Inflammatory macrophage treated with lipopolysaccharide for 4 hours (primary cell): ENCODE data around the gene MOV10L1.
"Not testable (repeated sequence)": the region's sequence is repeated elsewhere in the genome, so short reads cannot be mapped to it uniquely, and the experiment has no call there.

Experiments used
- DNase-seq: peaks from one replicate; pipeline ENCODE4 v3.0.0-alpha.2; 2020

Gene MOV10L1

DNA sequence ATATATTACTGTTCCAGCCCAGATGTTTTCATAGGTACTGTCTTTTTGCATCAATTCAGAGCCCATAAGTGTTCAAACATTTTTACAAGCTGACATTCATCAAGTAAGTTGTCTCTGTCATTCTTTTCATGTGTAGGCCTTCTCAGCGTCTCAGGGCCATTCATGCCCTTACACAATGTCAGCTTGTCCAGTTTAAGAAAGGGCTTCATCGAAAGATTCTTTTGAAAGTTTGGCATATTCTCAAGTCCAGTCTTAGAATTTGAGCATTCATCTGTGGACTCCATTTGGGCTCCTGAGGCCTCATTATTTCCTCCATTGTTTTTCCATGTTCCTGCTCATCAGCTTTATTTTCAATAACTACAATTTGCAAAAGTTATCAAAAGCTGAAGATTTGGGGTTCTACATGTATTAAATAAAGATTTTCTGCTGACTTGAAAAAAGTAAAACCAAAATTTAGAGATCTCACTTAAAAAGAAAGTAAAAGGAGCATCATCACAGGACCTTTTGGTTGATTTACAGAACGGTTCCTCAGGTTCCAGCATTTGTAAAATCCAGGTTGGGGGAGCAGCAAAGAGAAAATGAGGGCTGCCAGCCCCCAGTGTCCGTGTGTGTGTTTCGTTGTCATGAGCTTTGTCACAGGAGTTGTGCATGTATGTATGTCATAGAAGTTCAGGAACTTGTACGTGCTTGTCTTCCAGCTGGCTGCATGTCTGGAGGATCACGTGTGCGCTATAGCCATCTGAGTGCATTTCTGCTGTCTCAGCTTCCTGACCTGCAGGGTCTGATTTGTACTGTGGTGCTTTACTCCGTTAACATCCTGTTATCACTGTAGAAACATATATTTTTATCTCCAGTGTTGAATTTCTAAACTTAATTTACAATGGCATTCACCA lies 15.6 kb downstream of the MOV10L1 start:
- DNase-seq, result peak; percentile 33

DNA sequence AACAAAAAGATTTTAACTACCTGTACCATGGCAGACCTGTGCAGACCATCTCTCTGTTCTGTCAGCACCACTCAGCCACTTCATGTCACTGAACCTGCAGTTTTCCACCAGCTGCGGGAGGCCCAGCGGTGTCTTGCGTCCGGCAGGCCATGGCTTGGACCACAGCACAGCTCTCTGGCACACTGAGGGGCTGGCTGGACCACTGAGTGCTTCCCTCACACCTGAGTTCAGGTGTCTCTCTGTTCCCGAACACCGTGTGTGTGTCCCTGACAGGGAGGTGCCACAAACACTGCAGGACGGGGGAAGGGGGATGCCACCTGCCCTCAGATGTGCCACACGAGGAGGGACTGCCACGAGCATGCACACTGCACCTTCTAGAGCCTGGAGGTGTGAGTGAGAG lies 17.7 kb downstream of the MOV10L1 start:
- no peak for DNase-seq

DNA sequence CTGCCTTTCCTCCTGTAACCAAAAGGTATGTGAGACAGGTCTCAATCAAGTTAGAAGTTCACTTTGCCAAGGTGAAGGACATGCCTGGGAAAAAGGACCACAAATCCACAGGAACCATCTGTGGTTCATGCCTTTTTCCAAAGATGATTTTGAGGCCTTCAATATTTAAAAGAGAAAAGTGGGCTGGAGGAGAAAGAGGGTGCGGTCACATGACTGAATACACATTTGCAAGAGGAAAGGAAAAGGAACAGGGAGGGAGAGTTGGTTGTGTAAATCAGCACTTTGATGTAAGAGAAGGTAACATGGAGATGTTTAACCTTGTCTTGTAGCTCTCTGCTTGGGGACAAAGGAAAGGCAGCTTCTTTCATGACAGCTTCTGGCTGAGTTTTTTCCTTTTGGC lies 21.2 kb downstream of the MOV10L1 start:
- DNase-seq, result no peak

DNA sequence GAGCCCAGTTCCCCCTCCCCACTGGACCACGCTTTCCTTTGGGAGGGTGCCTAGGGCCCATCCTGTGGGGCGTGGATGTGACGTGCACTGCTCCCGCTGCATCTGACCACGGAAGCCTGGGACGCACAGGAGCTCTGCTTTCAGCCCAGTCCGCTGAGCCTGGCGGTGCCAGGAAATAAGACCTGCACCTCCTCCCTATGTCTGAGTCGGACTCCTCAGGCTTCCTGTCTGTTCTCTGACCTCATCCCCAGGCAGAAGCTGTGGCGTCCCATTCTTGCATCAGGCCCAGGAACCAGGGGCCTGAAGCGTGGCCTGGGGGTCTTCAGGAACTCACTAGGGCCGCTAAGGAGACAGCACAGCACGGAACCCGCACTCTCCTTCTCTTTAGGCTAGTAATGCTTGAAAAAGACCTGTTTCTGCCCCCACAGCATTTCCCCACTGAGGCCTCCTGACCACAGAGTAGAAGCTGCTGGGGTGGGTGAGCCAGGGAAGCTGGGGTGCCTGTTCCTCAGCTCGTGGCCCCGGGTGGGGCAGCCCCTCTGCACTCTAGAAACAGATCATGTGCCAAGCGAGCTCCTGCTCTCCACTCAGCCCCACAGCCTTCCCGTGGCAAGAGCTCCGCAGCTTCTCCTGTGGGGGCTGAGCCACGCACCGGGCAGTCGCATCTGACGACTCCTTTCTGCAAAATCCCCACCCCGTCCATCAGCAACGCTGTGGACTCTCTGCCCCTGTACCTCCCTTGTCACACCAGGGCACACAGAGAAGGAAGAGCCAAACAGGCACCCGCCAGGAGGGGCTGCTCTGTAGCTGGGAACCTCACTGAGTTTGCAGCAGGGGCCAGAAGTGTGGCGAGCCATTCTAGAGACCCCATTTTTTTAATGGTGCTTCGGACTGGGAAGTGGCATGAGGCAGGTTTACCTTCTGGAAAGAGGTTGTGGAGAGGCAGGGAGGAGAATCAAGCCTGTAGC lies 22.6 kb downstream of the MOV10L1 start:
- DNase-seq, result peak; percentile 46

DNA sequence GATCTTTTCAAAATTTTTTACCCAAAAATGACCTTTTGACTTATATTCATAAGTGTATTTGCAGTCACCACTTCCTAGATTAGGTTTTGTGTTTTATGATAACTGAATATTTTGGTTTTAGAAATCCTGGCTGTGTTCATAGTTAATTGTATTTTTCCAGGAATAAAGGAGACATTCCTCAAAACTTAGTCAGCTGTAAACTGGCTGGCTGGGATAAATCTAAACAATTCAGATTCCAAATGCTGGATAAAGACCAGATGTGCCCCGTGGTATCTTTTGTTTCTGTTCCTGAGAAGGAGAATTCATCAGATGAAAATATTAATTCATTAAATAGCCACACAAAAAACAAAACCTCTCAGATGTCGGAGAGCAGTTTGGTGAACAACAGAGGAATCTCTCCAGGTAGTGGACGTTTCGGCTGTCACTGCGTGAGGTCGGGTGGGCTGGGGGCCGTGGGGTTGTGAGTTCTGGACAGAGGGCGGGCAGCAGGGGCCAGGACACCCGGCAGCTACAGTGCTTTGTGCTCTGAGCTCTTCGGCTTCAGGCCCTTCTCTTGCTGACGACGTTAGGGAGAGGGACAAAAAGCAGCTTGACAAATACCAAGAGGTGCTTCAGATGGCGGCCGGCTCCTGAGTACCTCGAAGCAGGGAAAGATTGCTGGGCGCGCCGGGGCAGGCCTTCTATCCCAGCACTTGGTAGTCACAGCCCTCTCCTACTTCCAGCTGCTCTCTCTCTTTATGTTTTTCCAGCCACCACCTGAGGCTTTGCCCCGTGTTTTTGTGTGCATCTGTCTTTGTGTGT lies 24.6 kb downstream of the MOV10L1 start:
- DNase-seq, result no peak

DNA sequence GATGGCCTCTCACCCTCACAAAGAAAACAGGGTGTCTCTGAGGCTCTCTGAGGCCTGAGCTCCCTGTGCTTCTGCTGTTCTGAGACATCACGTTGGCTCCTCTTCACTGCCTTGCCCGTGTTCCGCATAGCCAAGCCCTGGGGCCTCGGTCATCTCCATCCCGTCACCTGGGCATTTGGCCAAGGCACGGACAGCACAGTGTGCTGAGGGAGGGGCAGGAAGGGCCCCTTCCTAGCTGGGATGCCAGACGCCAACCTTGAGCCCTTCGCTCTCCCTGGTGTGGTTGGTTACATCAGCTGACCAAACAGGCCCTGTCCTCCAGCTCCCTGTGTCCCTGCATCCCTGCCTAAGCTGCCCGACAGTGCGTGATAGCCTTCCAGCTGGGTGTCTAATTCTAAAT lies 25.9 kb downstream of the MOV10L1 start:
- no peak for DNase-seq

DNA sequence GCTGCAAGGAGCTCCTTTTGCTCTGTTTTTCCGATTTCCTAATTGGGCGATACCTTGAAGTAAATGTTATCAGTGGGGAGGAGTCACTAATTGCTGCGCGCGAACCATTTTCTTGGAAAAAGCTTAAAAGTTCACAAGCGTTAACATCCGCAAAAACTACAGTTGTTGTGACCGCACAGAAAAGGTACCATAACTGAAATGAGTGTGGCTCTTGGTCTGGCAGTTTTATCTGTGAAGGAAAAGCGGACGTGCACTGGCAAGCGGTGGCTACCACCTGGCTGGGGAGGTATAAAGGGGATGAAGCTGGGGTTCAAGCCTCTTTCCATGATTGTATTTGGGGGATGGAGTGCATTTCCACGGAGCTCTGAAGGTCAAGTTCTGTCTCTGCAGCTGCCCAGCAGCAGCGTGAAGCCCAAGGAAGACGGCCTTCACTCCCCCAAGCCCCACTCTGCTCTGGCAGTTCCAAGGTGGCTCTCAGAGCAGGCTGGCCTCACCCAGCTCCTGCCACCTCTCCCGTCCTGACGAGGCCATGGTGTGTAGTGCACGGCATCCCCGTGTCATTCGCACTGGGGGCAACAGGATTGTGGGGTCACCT lies 27.5 kb downstream of the MOV10L1 start:
- DNase-seq, result no peak

DNA sequence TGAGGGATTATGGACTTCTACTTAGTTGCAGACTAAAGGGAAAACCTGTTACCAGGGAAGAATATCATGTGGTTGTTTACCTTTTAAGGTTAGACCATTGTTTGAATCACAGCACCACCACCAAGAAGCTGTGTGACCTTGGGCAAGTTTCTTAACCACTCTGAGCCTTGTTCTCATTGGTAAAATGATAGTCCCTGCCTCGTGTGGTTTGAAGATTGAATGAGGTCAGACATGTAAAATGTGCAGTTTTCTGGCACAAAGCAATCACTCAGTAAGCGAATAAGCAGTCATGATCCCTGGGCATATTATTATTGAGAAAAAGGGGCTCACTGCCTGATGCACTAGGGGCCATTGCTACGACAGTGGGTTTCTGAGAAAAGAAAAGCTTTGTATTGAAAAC lies 28.3 kb downstream of the MOV10L1 start:
- DNase-seq, result no peak

DNA sequence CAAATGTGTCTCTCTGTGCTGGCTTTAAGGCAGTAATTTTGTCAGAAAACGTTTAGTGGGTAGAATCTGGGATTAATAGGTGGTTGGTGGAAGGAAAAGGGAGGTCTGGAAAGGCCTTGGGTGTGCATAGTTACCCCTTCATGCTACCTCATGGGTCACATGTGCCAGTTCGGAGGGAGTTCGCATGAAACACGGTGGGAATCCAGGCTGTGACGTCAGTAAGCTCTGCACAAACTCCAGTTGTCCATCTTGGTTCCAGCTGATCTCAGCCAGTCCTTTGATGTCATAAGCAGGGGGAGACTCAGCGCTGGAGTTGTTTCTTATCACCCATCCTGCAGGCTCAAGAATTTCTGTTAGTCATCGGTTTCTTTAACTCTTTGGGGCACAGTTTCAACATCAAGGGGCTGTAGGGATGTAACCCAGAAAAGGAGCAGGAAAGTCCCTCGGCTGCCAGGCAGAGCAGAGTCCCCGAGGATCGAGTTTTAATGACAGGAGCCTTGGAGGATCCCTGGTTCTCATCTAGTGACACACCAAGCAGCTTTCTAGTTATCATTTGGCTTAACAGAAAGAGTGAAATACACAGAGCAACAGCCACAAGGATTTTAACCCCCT lies 28.9 kb downstream of the MOV10L1 start:
- no peak for DNase-seq

DNA sequence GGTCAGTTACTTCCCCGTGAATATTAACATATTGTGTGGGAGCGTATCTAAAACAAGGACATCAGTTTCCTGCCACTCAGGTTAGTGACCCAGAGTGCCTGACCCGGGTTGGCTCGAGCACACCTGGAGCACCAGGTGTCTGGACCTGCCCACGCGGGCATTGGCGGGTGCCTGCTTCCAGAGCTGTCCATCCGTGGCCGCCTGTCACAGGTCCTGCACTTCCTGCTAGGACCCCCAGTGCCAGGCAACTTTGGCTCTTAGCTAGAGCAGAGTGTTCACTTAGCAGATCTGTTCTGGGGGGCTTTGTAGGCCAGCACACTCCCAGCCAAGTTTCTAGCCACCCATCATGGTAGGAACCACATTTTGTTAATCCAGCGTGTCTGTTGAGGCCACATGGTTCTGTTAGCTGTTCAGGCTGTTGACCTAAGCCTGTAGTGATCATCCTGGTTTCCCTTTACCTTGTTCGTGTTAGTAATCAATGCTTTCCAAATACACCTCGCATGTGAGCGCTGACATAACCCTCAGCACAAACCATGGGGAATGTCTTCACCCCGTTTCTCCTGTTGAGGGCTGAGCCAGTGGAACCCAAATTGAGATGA lies 29.5 kb downstream of the MOV10L1 start:
- DNase-seq, result no peak

DNA sequence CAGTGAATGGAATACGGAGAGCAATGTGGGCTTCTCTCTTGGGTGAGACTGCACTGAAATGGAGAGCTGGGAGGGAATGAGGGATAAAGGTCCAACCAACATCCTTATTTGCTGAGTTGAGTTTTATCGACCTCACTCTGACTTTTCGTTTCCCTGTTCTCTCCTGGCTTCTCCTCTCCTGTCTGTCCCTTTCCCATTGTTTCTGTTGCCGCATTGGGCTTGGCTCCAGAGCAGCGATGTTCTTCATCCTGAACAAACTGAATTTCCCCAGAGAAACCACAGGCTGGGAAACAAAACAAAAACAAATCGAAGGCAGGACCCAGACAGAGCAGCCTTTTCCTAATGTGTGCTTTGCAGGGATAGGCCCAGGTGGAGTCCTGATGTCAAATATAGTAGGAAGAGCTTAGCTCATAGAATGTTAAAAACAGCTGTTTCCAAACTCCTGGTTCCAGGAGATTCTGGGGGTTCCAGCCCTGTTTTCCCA lies 30.0 kb downstream of the MOV10L1 start:
- DNase-seq, result no peak

DNA sequence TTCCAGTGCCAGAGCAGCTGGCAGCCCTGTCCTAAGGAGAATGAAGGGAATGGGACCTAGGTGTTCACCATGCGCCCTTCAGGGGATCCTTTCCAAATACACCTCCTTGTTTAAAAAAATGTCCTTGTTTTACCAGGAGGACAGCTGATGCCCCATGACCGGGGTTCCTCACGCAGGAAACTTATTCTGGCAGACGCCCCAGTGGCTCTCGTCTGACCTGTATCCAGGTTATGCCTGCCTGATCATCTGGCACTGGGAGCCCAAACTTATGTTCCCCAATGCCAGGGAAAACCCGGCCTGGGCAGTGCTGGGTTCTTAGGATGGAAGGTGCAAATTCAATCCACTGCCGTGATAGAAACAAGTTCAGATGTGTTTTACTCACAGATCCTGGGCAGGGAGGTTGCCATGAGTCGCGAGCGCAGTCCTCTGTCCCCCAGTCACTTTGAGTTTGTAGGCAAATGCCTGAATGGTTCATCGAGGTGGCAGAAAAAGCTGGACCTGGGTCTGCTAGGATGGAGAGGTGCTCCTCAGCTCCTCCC lies 31.5 kb downstream of the MOV10L1 start:
- no peak for DNase-seq

DNA sequence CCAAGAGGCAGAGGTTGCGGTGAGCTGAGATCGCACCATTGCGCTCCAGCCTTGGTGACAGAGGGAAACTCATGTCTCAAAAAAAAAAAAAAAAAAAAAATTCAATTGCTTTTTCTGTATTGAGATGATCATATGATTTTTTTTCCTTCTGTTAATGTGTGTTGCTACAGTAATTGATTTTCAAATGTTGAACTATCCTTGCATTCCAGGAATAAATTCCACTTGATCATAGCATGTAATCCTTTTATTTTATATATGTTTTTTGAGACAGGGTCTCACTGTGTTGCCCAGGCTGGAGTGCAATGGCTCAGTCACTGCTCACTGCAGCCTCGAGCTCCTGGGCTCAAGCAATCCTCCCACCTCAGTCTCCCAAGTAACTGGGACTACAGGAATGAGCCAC lies 33.3 kb downstream of the MOV10L1 start:
- DNase-seq, result no peak

DNA sequence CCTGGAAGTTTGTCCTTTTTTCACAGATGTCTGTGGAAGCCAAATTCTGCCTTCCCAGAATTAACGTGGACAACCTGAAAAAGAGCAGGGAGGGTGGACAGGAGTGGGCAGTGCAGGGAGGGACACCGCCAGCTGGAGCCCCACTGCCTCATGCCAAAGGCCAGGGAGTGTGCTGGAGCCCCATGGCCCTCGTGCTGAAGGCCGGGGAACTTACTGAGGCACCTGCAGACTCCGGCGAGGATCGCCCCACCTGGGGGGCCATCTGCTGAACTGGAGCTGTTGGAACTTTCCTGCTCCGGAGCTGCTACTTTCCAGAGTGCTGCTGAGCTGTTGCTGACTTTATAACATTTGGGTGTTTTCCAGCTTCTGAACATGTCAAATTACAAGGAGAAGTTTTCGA lies 35.2 kb downstream of the MOV10L1 start:
- DNase-seq, result no peak

DNA sequence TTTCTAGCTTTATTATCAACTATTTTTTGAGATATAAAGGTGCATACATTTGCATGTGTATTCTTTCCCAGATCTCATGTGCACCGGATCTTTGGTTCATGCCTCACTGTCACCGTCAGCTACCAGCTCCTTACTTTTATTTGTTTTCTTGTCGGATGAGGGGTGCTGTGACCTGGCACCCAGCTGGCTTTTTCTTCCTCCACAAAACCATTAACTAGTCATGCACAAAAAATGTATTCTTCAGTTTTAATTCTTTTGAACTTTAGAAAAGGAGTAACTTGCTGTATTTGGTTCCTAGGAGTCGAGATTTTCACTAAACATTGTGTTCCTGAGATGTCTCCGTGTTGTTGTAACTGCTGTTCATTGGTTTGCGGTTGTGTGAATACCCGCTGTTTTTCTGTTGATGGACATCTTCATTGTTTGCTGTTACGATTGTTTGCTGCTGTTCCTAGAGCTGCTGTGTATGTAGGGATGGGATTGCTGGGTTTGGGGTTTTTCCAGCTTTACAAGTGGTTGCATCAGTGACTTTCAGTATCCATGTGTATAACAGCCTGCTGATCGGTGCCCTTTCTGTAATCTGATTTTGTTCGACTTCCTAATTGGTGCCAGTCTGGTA lies 39.4 kb downstream of the MOV10L1 start:
- no peak for DNase-seq

DNA sequence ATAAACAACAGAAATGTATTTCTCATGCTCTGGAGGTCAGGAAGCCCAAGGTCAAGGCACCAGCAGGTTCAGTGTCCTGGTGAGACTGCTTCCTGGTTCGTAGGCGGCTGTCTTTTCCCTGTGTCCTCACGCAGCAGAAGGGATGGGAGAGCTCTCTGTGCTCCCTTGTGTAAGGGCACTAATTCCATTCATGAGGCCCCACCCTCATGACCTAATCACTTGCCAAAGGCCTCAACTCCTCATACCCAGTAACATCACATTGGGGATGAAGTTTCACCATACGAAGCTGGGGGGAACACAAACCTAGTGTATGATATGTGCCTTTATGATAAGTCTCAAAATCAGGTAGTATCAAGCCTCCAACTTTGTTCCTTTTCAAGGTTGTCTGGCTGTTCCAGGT lies 42.1 kb downstream of the MOV10L1 start:
- no peak for DNase-seq

DNA sequence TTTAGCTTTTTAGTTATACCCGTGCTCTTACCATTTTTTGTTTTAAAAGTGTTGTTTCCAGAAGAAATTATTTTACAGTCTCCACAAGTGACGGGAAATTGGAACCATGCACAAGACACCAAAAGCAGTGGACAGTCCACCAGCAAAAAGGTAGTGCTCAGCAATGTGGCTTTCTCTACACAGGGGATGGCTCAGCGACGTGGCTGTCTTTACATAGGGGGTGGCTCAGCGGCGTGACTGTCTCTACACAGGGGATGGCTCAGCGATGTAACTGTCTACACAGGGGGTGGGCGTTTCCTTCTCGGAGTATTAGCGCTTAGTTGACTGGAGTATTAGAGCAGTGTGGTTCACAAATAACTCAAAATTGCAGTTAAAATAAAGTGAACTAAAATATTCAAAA lies 44.7 kb downstream of the MOV10L1 start:
- DNase-seq, result no peak

DNA sequence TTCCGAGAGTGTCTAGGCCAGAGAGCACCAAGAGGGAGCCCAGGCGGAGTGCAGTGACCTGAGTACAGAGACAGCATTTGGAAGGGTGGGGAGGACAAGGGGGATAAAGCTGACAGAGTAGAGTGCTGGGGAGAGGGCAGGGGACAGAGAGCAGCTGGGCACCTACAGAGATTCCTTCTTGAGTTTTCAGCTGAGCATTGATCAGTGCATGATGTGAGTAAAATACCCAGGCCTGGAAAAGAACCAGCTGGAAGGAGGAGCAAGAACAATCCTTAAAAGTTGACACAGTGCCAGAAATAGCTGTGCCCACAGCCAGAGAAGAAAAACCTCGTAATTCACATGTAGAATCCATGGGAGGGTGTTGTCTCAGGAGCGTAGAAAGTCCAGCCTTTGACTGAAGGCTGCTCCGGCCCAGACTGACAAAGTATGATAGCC lies 46.8 kb downstream of the MOV10L1 start:
- no peak for DNase-seq

DNA sequence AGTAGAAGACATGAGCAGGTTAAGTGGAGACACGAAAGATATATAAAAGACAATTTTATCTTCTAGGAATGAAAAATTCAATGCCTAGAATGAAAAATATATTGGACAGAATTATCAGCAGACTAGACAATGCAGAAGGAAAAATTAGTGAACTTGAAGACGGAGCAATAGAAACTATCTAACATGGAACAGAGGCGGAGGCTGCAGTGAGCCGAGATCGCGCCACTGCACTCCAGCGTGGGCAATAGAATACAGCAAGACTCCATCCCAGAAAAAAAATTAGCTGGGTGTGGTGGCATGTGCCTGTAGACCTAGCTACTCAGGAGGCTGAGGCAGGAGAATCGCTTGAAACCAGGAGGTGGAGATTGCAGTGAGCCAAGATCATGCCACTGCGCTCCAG lies 47.5 kb downstream of the MOV10L1 start:
- DNase-seq, result not testable (repeated sequence)

DNA sequence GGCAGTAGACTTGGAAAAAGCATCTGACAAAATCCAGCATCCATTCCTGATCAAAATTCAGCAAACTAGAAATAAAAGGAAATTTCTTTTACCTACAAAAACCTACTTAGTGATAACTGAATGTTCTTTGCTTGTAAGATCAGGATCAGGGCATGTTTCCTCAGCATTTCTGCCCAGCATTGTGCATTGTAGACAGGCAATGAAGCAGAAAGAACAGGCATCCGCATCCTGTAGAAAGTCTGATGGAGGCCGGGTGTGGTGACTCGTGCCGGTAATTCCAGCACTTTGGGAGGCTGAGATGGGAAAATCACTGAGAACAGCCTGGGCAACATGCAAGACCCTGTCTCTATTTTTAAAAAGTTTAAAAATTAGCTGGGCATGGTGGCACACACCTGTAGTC lies 48.2 kb downstream of the MOV10L1 start:
- no peak for DNase-seq

DNA sequence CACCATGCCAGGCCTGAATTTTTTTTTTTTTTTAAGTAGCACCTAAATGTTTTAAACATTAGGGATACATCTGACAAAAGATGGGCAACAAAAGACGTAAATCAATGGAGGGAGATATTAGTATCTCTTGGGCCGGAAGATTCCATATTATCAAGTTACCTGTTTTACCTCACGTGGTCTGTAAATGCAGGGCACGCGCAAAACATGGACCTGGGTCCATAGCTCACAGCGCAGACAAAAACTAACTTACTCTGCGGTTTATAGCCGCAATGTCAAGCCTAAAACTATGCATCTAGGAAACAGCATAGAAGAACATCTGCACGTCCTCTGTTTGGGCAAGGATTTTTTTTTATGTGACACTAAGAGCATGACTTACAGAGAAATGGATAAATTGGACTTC lies 49.2 kb downstream of the MOV10L1 start:
- DNase-seq, result no peak
